Endothelial cell of umbilical vein (primary cell): ENCODE measurements around the gene PTPRQ. TPM values are rescaled to one million over a fixed set of nuclear protein-coding genes. Genes with fewer than 3 reads are reported as not detected.

Experiments used
- BruUV-seq: library from RNA; stranded (reverse); fragments of 400-500 nt; replicated peaks from 2 replicates; lab custom pipeline; 2021; lab: Mats Ljungman, UMichigan
- CTCF ChIA-PET: fragments of 300-600, 350-600 bp; sonication (Branson Sonifier 250); formaldehyde crosslinking; loops from one replicate; lab custom pipeline; 2021; ENCODE audit warnings: antibody characterized with exemption, inconsistent platforms; lab: Charles Lee
- POLR2A ChIA-PET: fragments of 300-600, 350-600 bp; sonication (Branson Sonifier 250); formaldehyde crosslinking; loops from one replicate; lab custom pipeline; 2021; ENCODE audit warnings: antibody characterized with exemption, inconsistent platforms; lab: Charles Lee
- DNase-seq: peaks from one replicate; pipeline ENCODE4 v3.0.0-alpha.2; 2011; ENCODE audit warnings: low read depth, low spot score
- FAIRE-seq: peaks from 2 replicates; lab custom pipeline; 2011; peaks lifted over from hg19 to GRCh38; lab: Jason Lieb, UNC
- H2AFZ ChIP-seq: 2 replicates; pipeline ENCODE4 v1.6.0; 2012; ENCODE audit warnings: low read depth, low read length, control low read depth, inconsistent platforms
- H3K27ac ChIP-seq: 2 replicates; pipeline ENCODE4 v1.5.1; 2011; ENCODE audit warnings: low read depth, mild to moderate bottlenecking, control low read depth, low read length, moderate library complexity; ENCODE audit not compliant: insufficient read depth
- H3K27me3 ChIP-seq, 2 experiments: 2 replicates each; pipeline versions ENCODE4 v1.6.0 to v1.6.1; 2011; ENCODE audit warnings: low read length in 2 of 2, mixed read lengths in 1 of 2; ENCODE audit not compliant: control insufficient read depth in 2 of 2, insufficient read depth in 2 of 2
- H3K36me3 ChIP-seq, 2 experiments: 2 replicates in 1 of 2; 3 replicates in 1 of 2; pipeline ENCODE4 v1.5.1; 2011; ENCODE audit warnings: low read length in 2 of 2, mild to moderate bottlenecking in 1 of 2, moderate library complexity in 1 of 2; ENCODE audit not compliant: control insufficient read depth in 2 of 2, insufficient read depth in 2 of 2; ENCODE audit errors: extremely low read depth in 1 of 2
- H3K4me1 ChIP-seq: 3 replicates; pipeline ENCODE4 v1.5.1; 2011; ENCODE audit warnings: mild to moderate bottlenecking, low read length; ENCODE audit not compliant: control insufficient read depth, insufficient read depth; ENCODE audit errors: extremely low read depth
- H3K4me2 ChIP-seq: 2 replicates; pipeline ENCODE4 v1.6.1; 2011; ENCODE audit warnings: low read length, control low read depth, mixed read lengths; ENCODE audit not compliant: insufficient read depth
- H3K4me3 ChIP-seq, 3 experiments: fragments of 200-600 bp in 1 of 3; sonication (generic), shearing (Covaris generic) in 1 of 3; replicated peaks in 1 of 3; 2 replicates each; pipeline ENCODE4 v1.5.1; 2011 to 2016; ENCODE audit warnings: control low read depth in 3 of 3, low read length in 3 of 3, mild to moderate bottlenecking in 2 of 3, inconsistent platforms in 1 of 3, low read depth in 1 of 3, moderate library complexity in 1 of 3; ENCODE audit not compliant: insufficient read depth in 1 of 3
- H3K79me2 ChIP-seq: 2 replicates; pipeline ENCODE4 v1.6.0; 2012; ENCODE audit warnings: low read length, inconsistent platforms; ENCODE audit not compliant: control insufficient read depth, insufficient read depth
- H3K9ac ChIP-seq: replicated peaks from 2 replicates; pipeline ENCODE3; 2011; ENCODE audit warnings: low read length, control low read depth; ENCODE audit not compliant: insufficient read depth; ENCODE audit errors: extremely low read depth
- H3K9me1 ChIP-seq: replicated peaks from 3 replicates; pipeline ENCODE4 v1.6.0; 2011; ENCODE audit warnings: mild to moderate bottlenecking, low read length; ENCODE audit not compliant: control insufficient read depth, insufficient read depth; ENCODE audit errors: extremely low read depth
- H3K9me3 ChIP-seq: replicated peaks from 2 replicates; pipeline ENCODE4 v1.5.1; 2012; ENCODE audit warnings: low read length, inconsistent platforms; ENCODE audit not compliant: control insufficient read depth, insufficient read depth
- H4K20me1 ChIP-seq: replicated peaks from 2 replicates; pipeline ENCODE3; 2011; ENCODE audit warnings: mild to moderate bottlenecking, low read length; ENCODE audit not compliant: control insufficient read depth, insufficient read depth; ENCODE audit errors: extremely low read depth
- FOS ChIP-seq: IDR thresholded peaks from 2 replicates; pipeline ENCODE4 v1.6.1; 2011; ENCODE audit warnings: mild to moderate bottlenecking, low read length, moderate library complexity, borderline replicate concordance; ENCODE audit not compliant: insufficient read depth
- JUN ChIP-seq: IDR thresholded peaks from 2 replicates; pipeline ENCODE4 v1.6.1; 2011; ENCODE audit warnings: borderline replicate concordance, low read depth; ENCODE audit not compliant: insufficient read length, insufficient read depth
- MAX ChIP-seq: IDR thresholded peaks from 2 replicates; pipeline ENCODE4 v1.6.1; 2011; ENCODE audit not compliant: insufficient read depth, insufficient read length
- POLR2A ChIP-seq: IDR thresholded peaks from 2 replicates; pipeline ENCODE4 v1.6.1; 2012; ENCODE audit warnings: low read depth, mild to moderate bottlenecking, control low read depth, low read length
- POLR2AphosphoS5 ChIP-seq: IDR thresholded peaks from 2 replicates; pipeline ENCODE4 v1.6.1; 2012; ENCODE audit warnings: low read depth, mild to moderate bottlenecking, control low read depth, low read length, moderate library complexity; ENCODE audit not compliant: insufficient read depth
- dilution Hi-C: fragments of 300-500 bp; cut with MboI; formaldehyde crosslinking; loops from one replicate; pipeline ENCODE4 v1.15.0; 2019; ENCODE audit warnings: low sequenced_read_pairs; ENCODE audit not compliant: extremely low pct_ligation_motif_present
- intact Hi-C: fragments of 100-400 bp; cut with micrococcal nuclease; formaldehyde crosslinking; loops from one replicate; pipeline ENCODE4 v1.10.0; 2022
- polyA plus RNA-seq, 4 experiments: library from polyadenylated mRNA; depleted of rRNA in 3 of 4; stranded (reverse) in 3 of 4; unstranded in 1 of 4; fragments of >200 nt; gene quantifications; 2 replicates each; pipeline versions ENCODE4 v1.2.1 to v1.2.3, GENCODE V29; 2011 to 2012; ENCODE audit warnings: missing spikeins in 1 of 4
- total RNA-seq: library from RNA; stranded (reverse); gene quantifications from 2 replicates; pipeline ENCODE4 v1.2.3, GENCODE V29; 2021
- TF ChIP-seq, protein P1 (sequence below), 2 donors: IDR thresholded peaks; 1 replicate in 1 of 2; 2 replicates in 1 of 2; pipeline ENCODE4 v1.5.1; 2011; ENCODE audit warnings: low read length in 2 of 2, mild to moderate bottlenecking in 2 of 2, moderate library complexity in 2 of 2, control low read depth in 1 of 2, inconsistent platforms in 1 of 2, low read depth in 1 of 2; ENCODE audit not compliant: insufficient read depth in 1 of 2; ENCODE audit errors: extremely low read depth in 1 of 2

Gene PTPRQ
- total and polyA plus RNA-seq, 2 donors (not counting 3 experiments of a cell fraction or from before 2014, with no cell fraction given) = not detected

DNA sequence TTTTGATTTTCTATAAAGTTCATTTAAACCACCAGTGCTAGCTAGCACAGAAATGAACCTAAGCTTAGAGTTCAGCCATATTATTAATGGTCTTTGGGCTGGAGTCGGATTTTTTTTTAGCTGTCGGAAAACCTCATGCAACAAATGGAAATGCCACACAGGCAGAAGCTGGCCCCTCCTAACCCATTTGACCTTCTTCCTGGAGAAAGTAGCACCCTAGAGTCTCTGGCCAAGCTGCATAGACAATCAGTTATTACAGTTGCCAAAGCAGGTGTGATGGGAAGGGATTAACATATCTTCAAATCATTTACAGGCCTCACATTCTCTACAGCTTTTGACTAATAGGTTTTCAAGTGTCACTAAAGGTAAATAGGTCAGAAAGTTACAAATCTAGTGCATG is 49.4 kb downstream of the PTPRQ start:
- no peaks in the 10 kb centered on the region for H3K4me1 ChIP-seq
- BruUV-seq = no TSS peak
- no peaks in the 10 kb centered on the region for H3K9me1 ChIP-seq
- POLR2A ChIA-PET = no interaction called here
- H2AFZ ChIP-seq = no peak overlapping the region
- no peak overlapping the region for H3K27ac ChIP-seq
- DNase-seq (no peak), FAIRE-seq (no peak)
- H3K36me3 ChIP-seq = no peaks in the 10 kb centered on the region
- no peak overlapping the region for H3K9ac ChIP-seq
- H3K9me3 ChIP-seq = no peaks in the 10 kb centered on the region
- no peaks in the 10 kb centered on the region for H4K20me1 ChIP-seq
- dilution Hi-C loops (no loop called here), intact Hi-C loops (no loop called here)
- TF ChIP-seq FOS = no peak
- no peaks in the 10 kb centered on the region for H3K27me3 ChIP-seq
- CTCF ChIA-PET = no interaction called here
- no peak overlapping the region for H3K4me2 ChIP-seq
- no peaks in the 10 kb centered on the region for H3K79me2 ChIP-seq
- H3K4me3 ChIP-seq = no peak overlapping the region

DNA sequence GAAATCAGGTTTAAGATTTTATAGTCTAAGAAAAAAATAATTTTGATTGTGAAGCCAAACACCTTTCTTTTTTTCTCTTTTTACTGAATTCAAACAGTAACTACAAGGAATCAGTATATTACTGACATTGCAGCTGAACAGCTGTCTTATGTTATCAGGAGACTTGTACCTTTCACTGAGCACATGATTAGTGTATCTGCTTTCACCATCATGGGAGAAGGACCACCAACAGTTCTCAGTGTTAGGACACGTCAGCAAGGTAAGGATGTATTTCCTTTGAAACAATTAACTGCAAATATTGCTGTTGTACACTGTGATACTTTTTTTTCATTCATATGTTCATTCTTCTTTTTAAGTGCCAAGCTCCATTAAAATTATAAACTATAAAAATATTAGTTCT is 50.8 kb downstream of the PTPRQ start:
- Histone ChIP-seq H3K4me2 (no peak overlapping the region), H2AFZ (no peak overlapping the region), H3K27ac (no peak overlapping the region), H3K9me3 (no peaks in the 10 kb centered on the region), H3K27me3 (no peaks in the 10 kb centered on the region), H3K9me1 (no peaks in the 10 kb centered on the region), H3K4me1 (no peaks in the 10 kb centered on the region), H3K36me3 (no peaks in the 10 kb centered on the region), H3K4me3 (no peak overlapping the region), H3K9ac (no peak overlapping the region), H4K20me1 (no peaks in the 10 kb centered on the region), H3K79me2 (no peaks in the 10 kb centered on the region)
- FAIRE-seq (no peak), DNase-seq (no peak)
- intact Hi-C loops (no loop called here), dilution Hi-C loops (no loop called here)
- no TSS peak for BruUV-seq
- TF ChIP-seq MAX = no peak
- TF ChIP-seq POLR2A = no peak
- TF ChIP-seq, protein P1, sequence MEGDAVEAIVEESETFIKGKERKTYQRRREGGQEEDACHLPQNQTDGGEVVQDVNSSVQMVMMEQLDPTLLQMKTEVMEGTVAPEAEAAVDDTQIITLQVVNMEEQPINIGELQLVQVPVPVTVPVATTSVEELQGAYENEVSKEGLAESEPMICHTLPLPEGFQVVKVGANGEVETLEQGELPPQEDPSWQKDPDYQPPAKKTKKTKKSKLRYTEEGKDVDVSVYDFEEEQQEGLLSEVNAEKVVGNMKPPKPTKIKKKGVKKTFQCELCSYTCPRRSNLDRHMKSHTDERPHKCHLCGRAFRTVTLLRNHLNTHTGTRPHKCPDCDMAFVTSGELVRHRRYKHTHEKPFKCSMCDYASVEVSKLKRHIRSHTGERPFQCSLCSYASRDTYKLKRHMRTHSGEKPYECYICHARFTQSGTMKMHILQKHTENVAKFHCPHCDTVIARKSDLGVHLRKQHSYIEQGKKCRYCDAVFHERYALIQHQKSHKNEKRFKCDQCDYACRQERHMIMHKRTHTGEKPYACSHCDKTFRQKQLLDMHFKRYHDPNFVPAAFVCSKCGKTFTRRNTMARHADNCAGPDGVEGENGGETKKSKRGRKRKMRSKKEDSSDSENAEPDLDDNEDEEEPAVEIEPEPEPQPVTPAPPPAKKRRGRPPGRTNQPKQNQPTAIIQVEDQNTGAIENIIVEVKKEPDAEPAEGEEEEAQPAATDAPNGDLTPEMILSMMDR (IDR thresholded peaks at IDR 0.05; ENCODE audit: extremely low read depth in 1 of 2, insufficient read depth in 1 of 2, low read depth in 1 of 2, low read length in 2 of 2) = no peak
- no peak for TF ChIP-seq FOS
- TF ChIP-seq JUN = no peak
- TF ChIP-seq POLR2AphosphoS5 = no peak
- ChIA-PET POLR2A (no interaction called here), CTCF (interaction anchor here (1.0 to 1.4 kb wide), 2 partner anchors 12 to 37 kb away, joined by 3 read pairs; no protein-coding TSS in a partner anchor)
